ENCODE measurements around the gene RNF207. TPM values are rescaled to one million over a fixed set of nuclear protein-coding genes. Genes with fewer than 3 reads are reported as not detected.

RNF207 gene
- total and polyA plus RNA-seq, 10 of the 15 experiments (the other 5 are each of a cell fraction or from before 2014, with no cell fraction given): 1.7 to 36.4 (median 13.1) TPM

Other genes with a start within 250 kb of the RNF207 start
Only the 7 nearest of the 10 such genes appear.
- gene KCNAB2, start 160.2 kb upstream of the RNF207 start, total RNA-seq (2014; rRNA removed): 46.6 and 55.6 TPM in 2 replicates
- gene KCNAB2, start 160.2 kb upstream of the RNF207 start, total RNA-seq (2014; rRNA removed; fragmentation: Illumina TruSeq; extraction: Trizol): 34.8 and 36.9 TPM in 2 replicates
- 118 and 123 TPM in 2 replicates for gene KCNAB2, start 160.2 kb upstream of the RNF207 start, total RNA-seq (2021)
- 59.0 and 117 TPM in 2 replicates for gene KCNAB2, start 160.2 kb upstream of the RNF207 start, polyA plus RNA-seq (2011; rRNA removed)
- gene KCNAB2, start 160.2 kb upstream of the RNF207 start, polyA plus RNA-seq (2014; fragmentation: Illumina TruSeq; extraction: Trizol): 23.7 and 57.4 TPM in 2 replicates
- 1 to 10 TPM; 2.9 to 4.7 TPM for gene KCNAB2, start 160.2 kb upstream of the RNF207 start, polyA plus RNA-seq (2014; fragmentation: Nextera tagmentation; extraction: Ambion mirVana)
- gene KCNAB2, start 160.2 kb upstream of the RNF207 start, polyA plus RNA-seq (2014; rRNA removed): 98.9 and 115 TPM in 2 replicates
- 10 to 100 TPM; 67.5 to 73.2 TPM for gene KCNAB2, start 160.2 kb upstream of the RNF207 start, polyA plus RNA-seq (2016; fragmentation: Nextera tagmentation; extraction: Ambion mirVana)
- gene CHD5, start 25.8 kb upstream of the RNF207 start, total RNA-seq (2014; rRNA removed): 0.05 and 0.06 TPM in 2 replicates
- gene CHD5, start 25.8 kb upstream of the RNF207 start, total RNA-seq (2014; rRNA removed; fragmentation: Illumina TruSeq; extraction: Trizol): 0.13 and 0.14 TPM in 2 replicates
- gene CHD5, start 25.8 kb upstream of the RNF207 start, total RNA-seq (2021): 0.19 and 0.49 TPM in 2 replicates
- gene CHD5, start 25.8 kb upstream of the RNF207 start, polyA plus RNA-seq (2011; rRNA removed): 0.07 and 0.23 TPM in 2 replicates
- gene CHD5, start 25.8 kb upstream of the RNF207 start, polyA plus RNA-seq (2014; fragmentation: Illumina TruSeq; extraction: Trizol): 0.05 and 0.09 TPM in 2 replicates
- not detected for gene CHD5, start 25.8 kb upstream of the RNF207 start, polyA plus RNA-seq (2014; fragmentation: Nextera tagmentation; extraction: Ambion mirVana)
- gene CHD5, start 25.8 kb upstream of the RNF207 start, polyA plus RNA-seq (2014; rRNA removed): 0.22 and 0.49 TPM in 2 replicates
- under 1 TPM in 1 of 2 experiments, not detected in 1; 0.03 TPM for gene CHD5, start 25.8 kb upstream of the RNF207 start, polyA plus RNA-seq (2016; fragmentation: Nextera tagmentation; extraction: Ambion mirVana)
- gene RPL22, start 6.5 kb upstream of the RNF207 start, total RNA-seq (2014; rRNA removed): 191 and 240 TPM in 2 replicates
- 435 and 466 TPM in 2 replicates for gene RPL22, start 6.5 kb upstream of the RNF207 start, total RNA-seq (2014; rRNA removed; fragmentation: Illumina TruSeq; extraction: Trizol)
- gene RPL22, start 6.5 kb upstream of the RNF207 start, total RNA-seq (2021): 437 and 439 TPM in 2 replicates
- 424 and 754 TPM in 2 replicates for gene RPL22, start 6.5 kb upstream of the RNF207 start, polyA plus RNA-seq (2011; rRNA removed)
- gene RPL22, start 6.5 kb upstream of the RNF207 start, polyA plus RNA-seq (2014; fragmentation: Illumina TruSeq; extraction: Trizol): 479 and 560 TPM in 2 replicates
- 100 to 1,000 TPM; 437 to 560 TPM for gene RPL22, start 6.5 kb upstream of the RNF207 start, polyA plus RNA-seq (2014; fragmentation: Nextera tagmentation; extraction: Ambion mirVana)
- 295 and 340 TPM in 2 replicates for gene RPL22, start 6.5 kb upstream of the RNF207 start, polyA plus RNA-seq (2014; rRNA removed)
- 100 to 1,000 TPM; 302 to 303 TPM for gene RPL22, start 6.5 kb upstream of the RNF207 start, polyA plus RNA-seq (2016; fragmentation: Nextera tagmentation; extraction: Ambion mirVana)
- 50.8 and 52.2 TPM in 2 replicates for gene ICMT, start 29.8 kb downstream of the RNF207 start, total RNA-seq (2014; rRNA removed)
- 33.9 and 37.4 TPM in 2 replicates for gene ICMT, start 29.8 kb downstream of the RNF207 start, total RNA-seq (2014; rRNA removed; fragmentation: Illumina TruSeq; extraction: Trizol)
- gene ICMT, start 29.8 kb downstream of the RNF207 start, total RNA-seq (2021): 48.3 and 50.4 TPM in 2 replicates
- 31.1 and 31.7 TPM in 2 replicates for gene ICMT, start 29.8 kb downstream of the RNF207 start, polyA plus RNA-seq (2011; rRNA removed)
- 31.2 and 39.4 TPM in 2 replicates for gene ICMT, start 29.8 kb downstream of the RNF207 start, polyA plus RNA-seq (2014; fragmentation: Illumina TruSeq; extraction: Trizol)
- 1 to 10 TPM; 3.8 to 5.5 TPM for gene ICMT, start 29.8 kb downstream of the RNF207 start, polyA plus RNA-seq (2014; fragmentation: Nextera tagmentation; extraction: Ambion mirVana)
- gene ICMT, start 29.8 kb downstream of the RNF207 start, polyA plus RNA-seq (2014; rRNA removed): 43.2 and 45.4 TPM in 2 replicates
- 10 to 100 TPM; 50.3 to 55.7 TPM for gene ICMT, start 29.8 kb downstream of the RNF207 start, polyA plus RNA-seq (2016; fragmentation: Nextera tagmentation; extraction: Ambion mirVana)
- not detected in 2 replicates for gene HES3, start 38.1 kb downstream of the RNF207 start, total RNA-seq (2014; rRNA removed)
- gene HES3, start 38.1 kb downstream of the RNF207 start, total RNA-seq (2014; rRNA removed; fragmentation: Illumina TruSeq; extraction: Trizol): not detected in 2 replicates
- not detected in 2 replicates for gene HES3, start 38.1 kb downstream of the RNF207 start, total RNA-seq (2021)
- gene HES3, start 38.1 kb downstream of the RNF207 start, polyA plus RNA-seq (2011; rRNA removed): not detected in 2 replicates
- gene HES3, start 38.1 kb downstream of the RNF207 start, polyA plus RNA-seq (2014; fragmentation: Illumina TruSeq; extraction: Trizol): not detected in 2 replicates
- gene HES3, start 38.1 kb downstream of the RNF207 start, polyA plus RNA-seq (2014; fragmentation: Nextera tagmentation; extraction: Ambion mirVana): not detected
- gene HES3, start 38.1 kb downstream of the RNF207 start, polyA plus RNA-seq (2014; rRNA removed): not detected in 2 replicates
- gene HES3, start 38.1 kb downstream of the RNF207 start, polyA plus RNA-seq (2016; fragmentation: Nextera tagmentation; extraction: Ambion mirVana): not detected
- gene GPR153, start 55.0 kb downstream of the RNF207 start, total RNA-seq (2014; rRNA removed): 1.1 and 1.6 TPM in 2 replicates
- 0.45 and 0.74 TPM in 2 replicates for gene GPR153, start 55.0 kb downstream of the RNF207 start, total RNA-seq (2014; rRNA removed; fragmentation: Illumina TruSeq; extraction: Trizol)
- 2.2 and 2.4 TPM in 2 replicates for gene GPR153, start 55.0 kb downstream of the RNF207 start, total RNA-seq (2021)
- 0.33 and 0.92 TPM in 2 replicates for gene GPR153, start 55.0 kb downstream of the RNF207 start, polyA plus RNA-seq (2011; rRNA removed)
- 0.29 and 0.63 TPM in 2 replicates for gene GPR153, start 55.0 kb downstream of the RNF207 start, polyA plus RNA-seq (2014; fragmentation: Illumina TruSeq; extraction: Trizol)
- under 1 TPM; 0.05 to 0.11 TPM for gene GPR153, start 55.0 kb downstream of the RNF207 start, polyA plus RNA-seq (2014; fragmentation: Nextera tagmentation; extraction: Ambion mirVana)
- 1.3 and 1.5 TPM in 2 replicates for gene GPR153, start 55.0 kb downstream of the RNF207 start, polyA plus RNA-seq (2014; rRNA removed)
- under 1 TPM; 0.04 to 0.05 TPM for gene GPR153, start 55.0 kb downstream of the RNF207 start, polyA plus RNA-seq (2016; fragmentation: Nextera tagmentation; extraction: Ambion mirVana)
- gene ACOT7, start 187.6 kb downstream of the RNF207 start, total RNA-seq (2014; rRNA removed): 46.8 and 58.7 TPM in 2 replicates
- gene ACOT7, start 187.6 kb downstream of the RNF207 start, total RNA-seq (2014; rRNA removed; fragmentation: Illumina TruSeq; extraction: Trizol): 26.2 and 26.6 TPM in 2 replicates
- gene ACOT7, start 187.6 kb downstream of the RNF207 start, total RNA-seq (2021): 96.9 and 106 TPM in 2 replicates
- 25.1 and 63.8 TPM in 2 replicates for gene ACOT7, start 187.6 kb downstream of the RNF207 start, polyA plus RNA-seq (2011; rRNA removed)
- gene ACOT7, start 187.6 kb downstream of the RNF207 start, polyA plus RNA-seq (2014; fragmentation: Illumina TruSeq; extraction: Trizol): 15.6 and 47.8 TPM in 2 replicates
- 10 to 100 TPM in 1 of 2 experiments, 1 to 10 TPM in 1; 8.9 to 20.2 TPM for gene ACOT7, start 187.6 kb downstream of the RNF207 start, polyA plus RNA-seq (2014; fragmentation: Nextera tagmentation; extraction: Ambion mirVana)
- gene ACOT7, start 187.6 kb downstream of the RNF207 start, polyA plus RNA-seq (2014; rRNA removed): 91.3 and 95.0 TPM in 2 replicates
- 100 to 1,000 TPM; 190 to 206 TPM for gene ACOT7, start 187.6 kb downstream of the RNF207 start, polyA plus RNA-seq (2016; fragmentation: Nextera tagmentation; extraction: Ambion mirVana)

Measured in GM12878 (cell line).